Measurements from ENCODE around the gene C1orf74. TPM values are rescaled to one million over a fixed set of nuclear protein-coding genes. Genes with fewer than 3 reads are reported as not detected.

The C1orf74 gene
- total RNA-seq, 5 donors from 2014 or later (not counting 1 experiment from before 2014, with no cell fraction given): 0.58 to 1.3 (median 1.2) TPM

GRCh38 chr1:209791920-209792319, 7.6 kb upstream of the C1orf74 start:
- Mint-ChIP-seq H3K4me1 (no peaks in the 10 kb centered on the region), H3K4me3 (no peak overlapping the region), H3K27me3 (peaks cover 17 to 27% of the 10 kb centered on the region in 2 donors), H3K27ac (no peak overlapping the region), H3K36me3 (no peaks in the 10 kb centered on the region), H3K9me3 (no peaks in the 10 kb centered on the region)
- Histone ChIP-seq H3K9me3 (no peaks in the 10 kb centered on the region), H3K36me3 (ENCODE audit: control insufficient read depth in 2 of 2, extremely low read depth in 1 of 2, insufficient read depth in 1 of 2, low read length in 1 of 2) (no peaks in the 10 kb centered on the region), H3K27me3 (replicated peaks in 1 of 2; ENCODE audit: control insufficient read depth in 2 of 2, extremely low read depth in 1 of 2, insufficient read depth in 2 of 2, low read length in 1 of 2) (peaks cover 0 to 9% of the 10 kb centered on the region in 2 experiments), H3K27ac (ENCODE audit: low read length) (no peak overlapping the region), H3K4me1 (ENCODE audit: control insufficient read depth in 1 of 2, extremely low read depth in 1 of 2, insufficient read depth in 2 of 2, low read length in 2 of 2) (no peaks in the 10 kb centered on the region), H3K4me3 (ENCODE audit: control insufficient read depth in 1 of 2, extremely low read depth in 1 of 2, low read length in 1 of 2) (no peak overlapping the region)
- ATAC-seq (replicated peaks in 1 of 4) (no peak), DNase-seq (no peak)
- WGBS (ENCODE audit: insufficient coverage): 57% methylated on average over 1 of the region's 1 CpG
- POLR2A ChIA-PET: no interaction called here
- CTCF ChIA-PET: interaction anchor here in 1 of 2 donors (1.0 kb wide), 1 partner anchor 31 kb away, joined by 3 read pairs; no protein-coding TSS in a partner anchor

DNA sequence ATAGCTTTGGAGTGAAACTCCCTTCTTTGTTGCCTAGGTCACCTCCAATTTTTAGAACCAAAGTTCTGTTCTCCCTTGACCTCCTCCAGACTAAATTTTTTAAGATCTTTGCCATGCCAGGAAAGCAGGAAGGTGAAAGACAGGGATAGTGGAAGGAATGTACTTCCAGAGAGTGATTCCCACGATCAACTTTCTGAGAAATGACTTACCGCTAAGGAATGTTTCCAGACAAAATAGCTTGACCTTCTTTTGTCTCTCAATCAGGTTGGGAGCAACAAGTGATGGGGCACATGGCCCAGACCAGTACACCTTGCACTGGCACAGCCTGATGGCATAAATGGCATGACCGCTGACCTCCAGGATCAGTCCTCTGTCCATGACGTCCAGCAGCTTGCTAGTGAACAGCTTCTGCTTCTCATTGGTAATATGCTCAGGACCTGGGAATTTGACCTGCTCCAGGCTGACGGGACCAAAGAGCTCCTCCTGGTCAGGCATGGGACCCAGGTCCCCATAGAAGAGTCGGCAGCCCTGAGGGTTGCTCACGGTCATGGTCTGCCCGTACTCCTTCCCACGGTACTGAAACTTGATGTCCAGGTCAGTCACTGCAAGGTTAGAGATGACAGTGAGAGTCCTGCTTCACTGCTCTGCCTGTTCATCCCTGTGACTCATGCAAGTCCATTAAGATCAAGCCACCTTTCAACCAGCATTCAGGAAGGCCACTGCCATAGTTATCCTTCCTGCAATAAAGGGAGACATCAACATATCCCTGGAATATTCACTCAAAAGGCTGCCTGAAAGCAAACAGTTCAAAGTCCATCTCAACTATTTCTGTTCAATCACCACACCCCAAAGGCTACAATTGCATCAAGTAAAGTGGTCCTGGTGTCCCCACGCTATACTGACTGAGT, 6.2 kb upstream of the C1orf74 start:
- 88% methylated on average over 9 of the region's 10 CpGs for WGBS (ENCODE audit: insufficient coverage)

GRCh38 chr1:209789245-209789644, 4.9 kb upstream of the C1orf74 start:
- Mint-ChIP-seq H3K27ac (no peak overlapping the region), H3K4me3 (no peak overlapping the region), H3K36me3 (no peaks in the 10 kb centered on the region), H3K9me3 (no peaks in the 10 kb centered on the region), H3K27me3 (peaks cover 7 to 16% of the 10 kb centered on the region in 2 donors), H3K4me1 (peaks cover 10 to 13% (median 12%) of the 10 kb centered on the region in 3 donors)
- Histone ChIP-seq H3K4me3 (ENCODE audit: control insufficient read depth in 1 of 2, extremely low read depth in 1 of 2, low read length in 1 of 2) (no peak overlapping the region), H3K9me3 (no peaks in the 10 kb centered on the region), H3K4me1 (ENCODE audit: control insufficient read depth in 1 of 2, extremely low read depth in 1 of 2, insufficient read depth in 2 of 2, low read length in 2 of 2) (peaks cover 4 to 11% of the 10 kb centered on the region in 2 experiments), H3K27ac (ENCODE audit: low read length) (no peak overlapping the region), H3K36me3 (ENCODE audit: control insufficient read depth in 2 of 2, extremely low read depth in 1 of 2, insufficient read depth in 1 of 2, low read length in 1 of 2) (no peaks in the 10 kb centered on the region), H3K27me3 (replicated peaks in 1 of 2; ENCODE audit: control insufficient read depth in 2 of 2, extremely low read depth in 1 of 2, insufficient read depth in 2 of 2, low read length in 1 of 2) (peaks cover 0 to 4% of the 10 kb centered on the region in 2 experiments)
- ATAC-seq (replicated peaks in 1 of 4) (no peak), DNase-seq (no peak)
- ChIA-PET CTCF (no interaction called here), POLR2A (no interaction called here)
- 100% methylated on average over 1 of the region's 1 CpG for WGBS (ENCODE audit: insufficient coverage)

More for the DNA sequence above, 6.2 kb upstream of the C1orf74 start:
- Mint-ChIP-seq H3K27ac (no peak overlapping the region), H3K4me3 (no peak overlapping the region), H3K27me3 (peaks cover 13 to 23% of the 10 kb centered on the region in 2 donors), H3K36me3 (no peaks in the 10 kb centered on the region), H3K9me3 (no peaks in the 10 kb centered on the region), H3K4me1 (peaks cover 0 to under 1% (median 0%) of the 10 kb centered on the region in 3 donors)
- no peak overlapping the region for H3K4me3 ChIP-seq (ENCODE audit: control insufficient read depth in 1 of 2, extremely low read depth in 1 of 2, low read length in 1 of 2)
- POLR2A ChIA-PET: interaction anchor here in 1 of 2 donors (0.5 kb wide), 1 partner anchor 638 kb away, joined by 6 read pairs; no protein-coding TSS in a partner anchor
- no peak for DNase-seq
- no peak for ATAC-seq (replicated peaks in 1 of 4)
- CTCF ChIA-PET: interaction anchor here (0.5 to 1.5 kb wide), 5 partner anchors 16 to 1951 kb away, joined by 3 to 5 read pairs (median 3); no protein-coding TSS in a partner anchor
- no peaks in the 10 kb centered on the region for H3K4me1 ChIP-seq (ENCODE audit: control insufficient read depth in 1 of 2, extremely low read depth in 1 of 2, insufficient read depth in 2 of 2, low read length in 2 of 2)
- H3K9me3 ChIP-seq: no peaks in the 10 kb centered on the region
- H3K36me3 ChIP-seq (ENCODE audit: control insufficient read depth in 2 of 2, extremely low read depth in 1 of 2, insufficient read depth in 1 of 2, low read length in 1 of 2): no peaks in the 10 kb centered on the region
- no peak overlapping the region for H3K27ac ChIP-seq (ENCODE audit: low read length)
- H3K27me3 ChIP-seq (replicated peaks in 1 of 2; ENCODE audit: control insufficient read depth in 2 of 2, extremely low read depth in 1 of 2, insufficient read depth in 2 of 2, low read length in 1 of 2): peaks cover 0 to 9% of the 10 kb centered on the region in 2 experiments

GRCh38 chr1:209787551-209787950, 3.2 kb upstream of the C1orf74 start:
- Histone ChIP-seq H3K36me3 (ENCODE audit: control insufficient read depth in 2 of 2, extremely low read depth in 1 of 2, insufficient read depth in 1 of 2, low read length in 1 of 2) (peaks cover 3 to 9% of the 10 kb centered on the region in 2 donors), H3K4me3 (ENCODE audit: control insufficient read depth in 1 of 2, extremely low read depth in 1 of 2, low read length in 1 of 2) (no peak overlapping the region), H3K27me3 (replicated peaks in 1 of 2; ENCODE audit: control insufficient read depth in 2 of 2, extremely low read depth in 1 of 2, insufficient read depth in 2 of 2, low read length in 1 of 2) (peaks cover 0 to 4% of the 10 kb centered on the region in 2 experiments), H3K27ac (ENCODE audit: low read length) (no peak overlapping the region), H3K4me1 (ENCODE audit: control insufficient read depth in 1 of 2, extremely low read depth in 1 of 2, insufficient read depth in 2 of 2, low read length in 2 of 2) (peaks cover 7 to 24% of the 10 kb centered on the region in 2 experiments), H3K9me3 (no peaks in the 10 kb centered on the region)
- no peak overlapping the region for H3K4me3 Mint-ChIP-seq
- CTCF ChIA-PET: interaction anchor here (0.6 to 1.5 kb wide), 6 partner anchors 19 to 71 kb away, joined by 3 to 13 read pairs (median 4); no protein-coding TSS in a partner anchor
- H3K36me3 Mint-ChIP-seq: peaks cover under 1% of the 10 kb centered on the region
- H3K27ac Mint-ChIP-seq: no peak overlapping the region
- peaks cover 25 to 29% (median 27%) of the 10 kb centered on the region in 3 donors for H3K4me1 Mint-ChIP-seq
- H3K27me3 Mint-ChIP-seq: peaks cover 0 to 9% of the 10 kb centered on the region in 2 donors
- ATAC-seq (replicated peaks in 1 of 4) (no peak), DNase-seq (no peak)
- WGBS (ENCODE audit: insufficient coverage): no CpG with 5 or more reads among the region's 2 CpGs
- no peaks in the 10 kb centered on the region for H3K9me3 Mint-ChIP-seq
- POLR2A ChIA-PET: interaction anchor here in 1 of 2 donors (0.7 kb wide), 1 partner anchor 38 kb away, joined by 8 read pairs; no protein-coding TSS in a partner anchor

GRCh38 chr1:209786146-209786545, 1.8 kb upstream of the C1orf74 start:
- H3K9me3 ChIP-seq: no peaks in the 10 kb centered on the region
- ATAC-seq (replicated peaks in 1 of 4) (no peak), DNase-seq (no peak)
- WGBS (ENCODE audit: insufficient coverage): 67% methylated on average over 3 of the region's 4 CpGs
- H3K4me1 ChIP-seq (ENCODE audit: control insufficient read depth in 1 of 2, extremely low read depth in 1 of 2, insufficient read depth in 2 of 2, low read length in 2 of 2): peaks cover 7 to 24% of the 10 kb centered on the region in 2 experiments
- H3K4me3 ChIP-seq (ENCODE audit: control insufficient read depth in 1 of 2, extremely low read depth in 1 of 2, low read length in 1 of 2): no peak overlapping the region
- no peak overlapping the region for H3K4me3 Mint-ChIP-seq
- H3K27me3 ChIP-seq (replicated peaks in 1 of 2; ENCODE audit: control insufficient read depth in 2 of 2, extremely low read depth in 1 of 2, insufficient read depth in 2 of 2, low read length in 1 of 2): peaks cover 0 to 4% of the 10 kb centered on the region in 2 experiments
- H3K4me1 Mint-ChIP-seq: peaks cover 30 to 36% (median 30%) of the 10 kb centered on the region in 3 donors
- H3K27ac ChIP-seq (ENCODE audit: low read length): no peak overlapping the region
- H3K36me3 Mint-ChIP-seq: peaks cover 11% of the 10 kb centered on the region
- POLR2A ChIA-PET: no interaction called here
- H3K27me3 Mint-ChIP-seq: peaks cover 0 to 6% of the 10 kb centered on the region in 2 donors
- CTCF ChIA-PET: interaction anchor here in 1 of 2 donors (0.8 kb wide), 1 partner anchor 93 kb away, joined by 3 read pairs; no protein-coding TSS in a partner anchor
- no peaks in the 10 kb centered on the region for H3K9me3 Mint-ChIP-seq
- H3K27ac Mint-ChIP-seq: no peak overlapping the region
- H3K36me3 ChIP-seq (ENCODE audit: control insufficient read depth in 2 of 2, extremely low read depth in 1 of 2, insufficient read depth in 1 of 2, low read length in 1 of 2): peaks cover 7 to 18% of the 10 kb centered on the region in 2 donors

DNA sequence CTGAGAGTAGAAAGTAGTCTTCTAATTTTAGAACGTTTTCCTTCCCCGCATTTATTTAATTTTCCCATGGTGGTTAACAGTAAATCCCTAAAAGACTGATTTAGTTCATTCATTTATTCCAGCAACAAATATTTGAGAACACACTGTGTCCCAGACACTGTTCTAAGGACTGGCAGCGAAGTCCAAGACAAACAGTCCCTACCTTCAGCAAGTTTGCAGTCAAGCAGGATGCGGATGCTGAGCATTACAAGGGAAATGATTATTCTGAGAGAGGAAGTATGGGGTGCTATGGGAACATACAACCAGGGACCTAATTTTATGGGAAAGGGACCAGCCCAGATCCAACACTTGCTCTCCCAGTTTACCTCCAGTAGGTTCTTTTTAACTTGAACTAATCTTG, 1.2 kb upstream of the C1orf74 start:
- ChIA-PET POLR2A (no interaction called here), CTCF (interaction anchor here in 1 of 2 donors (1.5 to 2.6 kb wide), 2 partner anchors 37 to 43 kb away, joined by 5 to 9 read pairs; partner anchors contain the start of gene UTP25)
- Mint-ChIP-seq H3K4me3 (peak overlapping the region in 1 of 3 donors; percentile 17), H3K4me1 (peaks cover 30 to 36% (median 30%) of the 10 kb centered on the region in 3 donors), H3K9me3 (no peaks in the 10 kb centered on the region), H3K27me3 (peaks cover 0 to 6% of the 10 kb centered on the region in 2 donors), H3K27ac (peak overlapping the region in 1 of 2 donors; percentile 98), H3K36me3 (peaks cover 11% of the 10 kb centered on the region)
- Histone ChIP-seq H3K27me3 (replicated peaks in 1 of 2; ENCODE audit: control insufficient read depth in 2 of 2, extremely low read depth in 1 of 2, insufficient read depth in 2 of 2, low read length in 1 of 2) (peaks cover 0 to 3% of the 10 kb centered on the region in 2 experiments), H3K4me1 (ENCODE audit: control insufficient read depth in 1 of 2, extremely low read depth in 1 of 2, insufficient read depth in 2 of 2, low read length in 2 of 2) (peaks cover 7 to 24% of the 10 kb centered on the region in 2 experiments), H3K4me3 (ENCODE audit: control insufficient read depth in 1 of 2, extremely low read depth in 1 of 2, low read length in 1 of 2) (no peak overlapping the region), H3K9me3 (no peaks in the 10 kb centered on the region), H3K36me3 (ENCODE audit: control insufficient read depth in 2 of 2, extremely low read depth in 1 of 2, insufficient read depth in 1 of 2, low read length in 1 of 2) (peaks cover 8 to 22% of the 10 kb centered on the region in 2 donors), H3K27ac (ENCODE audit: low read length) (no peak overlapping the region)
- WGBS (ENCODE audit: insufficient coverage): 100% methylated on average over 1 of the region's 4 CpGs
- DNase-seq (no peak), ATAC-seq (replicated peaks in 1 of 4) (no peak)

Data from T-cell (primary cell).